Transverse colon (tissue), 3 donors: ENCODE results near the gene SYNE1.

Source experiments
- POLR2A ChIP-seq: fragments of 450-650 bp; IDR thresholded peaks from one replicate; pipeline ENCODE4 v1.6.1; 2016; ENCODE audit warnings: antibody characterized with exemption, mild to moderate bottlenecking, moderate library complexity
- TF ChIP-seq, protein P1 (sequence below), 5 experiments: fragments of 200-600 bp in 3 of 5; fragments of 450-650 bp in 2 of 5; sonication (generic) in 3 of 5; IDR thresholded peaks; 1 replicate in 2 of 5; 2 replicates in 3 of 5; pipeline ENCODE4 v1.5.1; 2016 to 2017; ENCODE audit warnings: antibody characterized with exemption in 5 of 5, inconsistent platforms in 3 of 5, mild to moderate bottlenecking in 2 of 5, moderate library complexity in 1 of 5

DNA sequence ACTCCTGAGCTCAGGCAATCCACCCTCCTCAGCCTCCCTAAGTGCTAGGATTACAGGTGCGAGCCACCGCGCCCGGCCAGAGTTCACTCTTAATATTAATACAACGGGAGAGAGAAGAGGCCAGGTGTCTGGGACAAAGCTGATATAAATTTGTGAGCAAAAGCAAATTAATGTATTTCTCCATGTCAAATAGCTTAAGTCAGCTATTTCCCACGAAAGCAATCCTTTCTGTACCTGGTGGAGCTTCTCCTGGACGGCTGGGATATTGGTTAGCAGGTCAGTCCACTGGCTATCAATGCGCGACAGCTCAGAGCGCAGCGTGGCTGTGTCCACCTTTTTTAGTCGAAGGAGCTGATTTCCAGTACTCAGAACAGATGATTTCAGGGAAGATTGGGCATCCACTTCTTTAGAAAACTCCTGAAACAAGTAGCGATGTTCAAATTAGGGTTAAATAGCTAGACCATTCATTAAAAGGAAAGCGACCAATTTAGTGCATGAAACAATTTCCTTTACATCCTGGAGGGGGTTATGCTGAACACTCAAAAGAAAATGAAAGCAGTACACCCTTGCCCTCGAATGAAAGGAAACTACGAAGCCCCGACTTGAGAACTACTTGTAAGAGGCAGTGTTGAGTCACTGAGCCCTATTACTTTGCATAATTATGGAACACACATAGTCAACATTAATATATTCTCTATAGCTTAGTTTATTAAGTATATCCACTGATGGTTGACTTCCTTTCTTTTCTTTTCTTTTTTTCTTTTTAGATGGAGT lies 403.4 kb downstream of the SYNE1 start:
- TF ChIP-seq, protein P1, sequence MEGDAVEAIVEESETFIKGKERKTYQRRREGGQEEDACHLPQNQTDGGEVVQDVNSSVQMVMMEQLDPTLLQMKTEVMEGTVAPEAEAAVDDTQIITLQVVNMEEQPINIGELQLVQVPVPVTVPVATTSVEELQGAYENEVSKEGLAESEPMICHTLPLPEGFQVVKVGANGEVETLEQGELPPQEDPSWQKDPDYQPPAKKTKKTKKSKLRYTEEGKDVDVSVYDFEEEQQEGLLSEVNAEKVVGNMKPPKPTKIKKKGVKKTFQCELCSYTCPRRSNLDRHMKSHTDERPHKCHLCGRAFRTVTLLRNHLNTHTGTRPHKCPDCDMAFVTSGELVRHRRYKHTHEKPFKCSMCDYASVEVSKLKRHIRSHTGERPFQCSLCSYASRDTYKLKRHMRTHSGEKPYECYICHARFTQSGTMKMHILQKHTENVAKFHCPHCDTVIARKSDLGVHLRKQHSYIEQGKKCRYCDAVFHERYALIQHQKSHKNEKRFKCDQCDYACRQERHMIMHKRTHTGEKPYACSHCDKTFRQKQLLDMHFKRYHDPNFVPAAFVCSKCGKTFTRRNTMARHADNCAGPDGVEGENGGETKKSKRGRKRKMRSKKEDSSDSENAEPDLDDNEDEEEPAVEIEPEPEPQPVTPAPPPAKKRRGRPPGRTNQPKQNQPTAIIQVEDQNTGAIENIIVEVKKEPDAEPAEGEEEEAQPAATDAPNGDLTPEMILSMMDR (IDR thresholded peaks at IDR 0.05), result no peak
- no peak for TF ChIP-seq POLR2A
